Right lung (tissue), 5 donors: ENCODE measurements around the gene HMGB1. TPM values are rescaled to one million over a fixed set of nuclear protein-coding genes. Genes with fewer than 3 reads are reported as not detected.

Experiments used
- DNase-seq, 2 donors: peaks; one replicate each; pipeline ENCODE4 v3.0.0-alpha.2; 2013
- polyA plus RNA-seq, 5 donors: library from polyadenylated mRNA; unstranded; fragments of 120-200 nt; gene quantifications; one replicate each; pipeline versions ENCODE4 v1.2.1 to v1.2.3, GENCODE V29; 2013; ENCODE audit warnings: inconsistent platforms in 1 of 5, low replicate concordance in 1 of 5; ENCODE audit not compliant: insufficient read length in 5 of 5, insufficient read depth in 1 of 5

Gene HMGB1
- polyA plus RNA-seq, 5 donors: 728 to 1,099 (median 838) TPM

- no peak for DNase-seq
Measured at GRCh38 chr13:30438286-30438685, 27.4 kb downstream of the HMGB1 start.

GRCh38 chr13:30437177-30437576 lies 28.6 kb downstream of the HMGB1 start:
- DNase-seq: no peak

GRCh38 chr13:30435911-30436451 lies 29.8 kb downstream of the HMGB1 start:
- no peak for DNase-seq

- DNase-seq: no peak
Measured at GRCh38 chr13:30431269-30431940, 34.3 kb downstream of the HMGB1 start.

GRCh38 chr13:30429721-30430694 lies 35.7 kb downstream of the HMGB1 start:
- no peak for DNase-seq

- no peak for DNase-seq
Measured at GRCh38 chr13:30429235-30429634, 36.5 kb downstream of the HMGB1 start.

- DNase-seq: no peak
Measured at GRCh38 chr13:30423891-30424290, 41.8 kb downstream of the HMGB1 start.

- DNase-seq: peak; percentile 64 to 67
Measured at GRCh38 chr13:30422054-30422839, 43.5 kb downstream of the HMGB1 start, which contains the start of gene UBE2L5. UBE2L5 (plus strand) TSS chr13:30422493; CDS start chr13:30427991, 5,498 bp downstream.

- DNase-seq: peak; percentile 81 to 87
Measured at GRCh38 chr13:30421093-30422053, 44.4 kb downstream of the HMGB1 start.

GRCh38 chr13:30418717-30419459 lies 46.8 kb downstream of the HMGB1 start:
- DNase-seq: no peak

- DNase-seq: no peak
Measured at GRCh38 chr13:30418075-30418716, 47.5 kb downstream of the HMGB1 start.

GRCh38 chr13:30416471-30416870 lies 49.3 kb downstream of the HMGB1 start:
- no peak for DNase-seq

- no peak for DNase-seq
Measured at GRCh38 chr13:30415430-30416030, 50.2 kb downstream of the HMGB1 start.

GRCh38 chr13:30413842-30414241 lies 51.9 kb downstream of the HMGB1 start:
- DNase-seq: no peak

GRCh38 chr13:30412346-30412745 lies 53.4 kb downstream of the HMGB1 start:
- no peak for DNase-seq

GRCh38 chr13:30410705-30411125 lies 55.0 kb downstream of the HMGB1 start:
- no peak for DNase-seq

GRCh38 chr13:30409886-30410704 lies 55.6 kb downstream of the HMGB1 start:
- no peak for DNase-seq
